ENCODE results near the gene CCSER1. TPM values are rescaled to one million over a fixed set of nuclear protein-coding genes. Genes with fewer than 3 reads are reported as not detected.
"Not testable (repeated sequence)": the region's sequence is repeated elsewhere in the genome, so short reads cannot be mapped to it uniquely, and the experiment has no call there.

Gene CCSER1
- total and polyA plus RNA-seq, 4 donors = 3.5 to 66.1 (median 14.5) TPM

DNA sequence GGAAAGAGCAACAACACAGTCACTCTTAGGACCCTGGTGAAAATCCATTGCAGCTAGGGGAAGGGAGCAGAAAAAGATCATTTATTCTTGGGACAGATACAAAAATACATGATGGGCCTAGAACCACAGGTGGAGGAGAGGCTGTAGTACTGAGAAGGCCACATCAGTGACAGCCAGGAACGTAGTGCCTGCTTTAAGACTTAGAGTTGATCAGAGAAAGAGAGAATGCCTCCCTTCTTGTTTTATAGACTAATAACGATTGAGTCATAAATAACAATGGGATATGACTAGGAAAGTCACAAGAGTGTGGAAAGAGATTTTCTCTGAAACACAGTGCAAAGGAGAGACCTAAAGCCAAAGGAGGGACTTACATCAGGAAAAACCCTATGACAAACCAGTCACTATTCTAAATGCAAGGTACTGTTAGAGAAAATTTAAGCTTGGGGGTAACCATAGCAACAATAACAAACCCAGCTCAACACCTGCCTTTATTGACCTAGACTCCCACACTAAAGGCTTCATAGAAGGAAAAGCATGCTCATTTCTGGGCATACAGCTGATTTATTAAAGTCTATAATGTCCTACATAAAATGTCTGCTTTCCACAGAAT lies 1161.6 kb downstream of the CCSER1 start:
- Histone ChIP-seq H3K4me3 (ENCODE audit: low read depth, low read length) (no peak overlapping the region), H3K4me1 (ENCODE audit: control insufficient read depth, insufficient read depth, low read length) (no peaks in the 10 kb centered on the region), H3K36me3 (ENCODE audit: control insufficient read depth, insufficient read depth, low read length) (no peaks in the 10 kb centered on the region), H3K9me3 (ENCODE audit: control insufficient read depth, insufficient read depth, low read length) (peaks cover 2% of the 10 kb centered on the region), H3K27me3 (ENCODE audit: control insufficient read depth, insufficient read depth, low read length) (no peaks in the 10 kb centered on the region), H3K27ac (ENCODE audit: low read depth, low read length) (no peak overlapping the region)
- WGBS (ENCODE audit: insufficient coverage) = no CpG with 5 or more reads among the region's 2 CpGs
- no peak for DNase-seq (ENCODE audit: low read depth in 4 of 6, low spot score in 6 of 6)

DNA sequence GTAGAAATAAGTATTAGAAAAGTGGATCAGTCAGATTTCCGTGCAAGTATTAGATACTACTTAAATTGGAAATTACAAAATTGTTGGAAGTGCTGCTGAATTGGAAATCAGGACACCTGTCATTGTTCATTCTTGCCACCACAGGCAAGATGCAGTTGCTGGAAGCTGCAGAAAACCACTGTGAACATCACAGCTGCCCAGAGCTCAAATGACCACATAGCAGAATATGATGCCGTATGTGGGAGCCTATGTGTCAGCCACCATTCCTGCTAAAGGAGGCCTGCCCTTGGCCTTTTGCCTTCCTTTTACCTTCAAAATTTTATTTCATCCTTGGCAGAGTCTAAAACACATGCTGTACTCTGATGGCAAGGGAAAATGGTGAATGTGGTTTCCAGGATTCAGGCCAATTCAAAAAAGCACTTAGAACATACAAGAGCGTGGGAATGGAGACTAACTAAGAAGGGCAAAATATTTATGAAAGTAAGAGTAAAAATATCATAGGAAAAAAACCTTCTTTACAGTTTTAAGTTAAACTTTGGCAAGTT lies 1171.0 kb downstream of the CCSER1 start:
- Histone ChIP-seq H3K27ac (ENCODE audit: low read depth, low read length) (no peak overlapping the region), H3K4me3 (ENCODE audit: low read depth, low read length) (no peak overlapping the region), H3K27me3 (ENCODE audit: control insufficient read depth, insufficient read depth, low read length) (no peaks in the 10 kb centered on the region), H3K36me3 (ENCODE audit: control insufficient read depth, insufficient read depth, low read length) (no peaks in the 10 kb centered on the region), H3K9me3 (ENCODE audit: control insufficient read depth, insufficient read depth, low read length) (no peaks in the 10 kb centered on the region), H3K4me1 (ENCODE audit: control insufficient read depth, insufficient read depth, low read length) (no peaks in the 10 kb centered on the region)
- DNase-seq (ENCODE audit: low read depth in 4 of 6, low spot score in 6 of 6) = peak in 2 of 6 donors; percentile 4 to 8
- 100% methylated on average over 2 of the region's 3 CpGs for WGBS (ENCODE audit: insufficient coverage)

DNA sequence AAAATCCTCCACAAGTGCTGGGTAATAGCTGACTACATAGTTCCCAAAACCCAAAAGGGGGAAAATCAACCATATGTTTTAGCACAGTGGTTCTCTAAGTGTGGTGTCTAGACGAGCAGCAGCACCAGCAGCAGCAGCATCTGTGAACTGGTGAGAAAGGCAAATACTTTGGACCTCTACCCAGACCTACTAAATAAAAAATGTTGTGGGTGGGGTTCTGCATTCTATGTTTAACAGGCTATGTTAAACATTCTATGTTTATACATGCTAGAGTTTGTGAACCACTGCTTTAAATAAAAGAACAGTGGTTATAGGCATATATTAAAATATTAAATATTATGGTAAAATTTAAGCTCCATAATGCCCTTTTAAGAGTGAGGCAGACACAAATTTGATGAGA lies 1171.6 kb downstream of the CCSER1 start:
- no CpG with 5 or more reads among the region's 1 CpG for WGBS (ENCODE audit: insufficient coverage)
- Histone ChIP-seq H3K4me3 (ENCODE audit: low read depth, low read length) (no peak overlapping the region), H3K27me3 (ENCODE audit: control insufficient read depth, insufficient read depth, low read length) (no peaks in the 10 kb centered on the region), H3K27ac (ENCODE audit: low read depth, low read length) (no peak overlapping the region), H3K9me3 (ENCODE audit: control insufficient read depth, insufficient read depth, low read length) (no peaks in the 10 kb centered on the region), H3K36me3 (ENCODE audit: control insufficient read depth, insufficient read depth, low read length) (no peaks in the 10 kb centered on the region), H3K4me1 (ENCODE audit: control insufficient read depth, insufficient read depth, low read length) (no peaks in the 10 kb centered on the region)
- peak in 1 of 6 donors; percentile 27 for DNase-seq (ENCODE audit: low read depth in 4 of 6, low spot score in 6 of 6)

DNA sequence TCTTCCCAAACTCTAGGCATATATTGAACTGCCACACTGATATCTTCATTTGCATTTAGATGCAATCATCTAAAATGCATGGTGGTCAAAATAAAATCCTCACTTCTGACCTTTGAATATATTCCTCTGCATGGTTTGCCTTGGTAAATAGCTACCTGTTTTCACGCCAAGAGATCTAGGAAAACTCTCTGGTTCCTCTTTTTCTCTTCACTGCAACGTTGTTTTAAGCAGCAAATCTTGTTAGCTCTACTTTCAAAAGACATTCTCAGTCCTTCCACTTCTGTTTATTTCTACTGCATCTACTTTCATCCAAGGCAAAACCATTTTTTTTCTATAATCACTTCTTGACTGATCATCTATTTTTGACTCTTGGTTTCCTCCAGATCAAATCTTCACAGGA lies 1174.9 kb downstream of the CCSER1 start:
- H3K27ac ChIP-seq (ENCODE audit: low read depth, low read length) = no peak overlapping the region
- no peak for DNase-seq (ENCODE audit: low read depth in 4 of 6, low spot score in 6 of 6)
- no peaks in the 10 kb centered on the region for H3K27me3 ChIP-seq (ENCODE audit: control insufficient read depth, insufficient read depth, low read length)
- H3K4me1 ChIP-seq (ENCODE audit: control insufficient read depth, insufficient read depth, low read length) = no peaks in the 10 kb centered on the region
- H3K4me3 ChIP-seq (ENCODE audit: low read depth, low read length) = no peak overlapping the region
- WGBS (ENCODE audit: insufficient coverage) = 57% methylated on average over 2 of the region's 2 CpGs
- H3K9me3 ChIP-seq (ENCODE audit: control insufficient read depth, insufficient read depth, low read length) = no peaks in the 10 kb centered on the region
- H3K36me3 ChIP-seq (ENCODE audit: control insufficient read depth, insufficient read depth, low read length) = no peaks in the 10 kb centered on the region

DNA sequence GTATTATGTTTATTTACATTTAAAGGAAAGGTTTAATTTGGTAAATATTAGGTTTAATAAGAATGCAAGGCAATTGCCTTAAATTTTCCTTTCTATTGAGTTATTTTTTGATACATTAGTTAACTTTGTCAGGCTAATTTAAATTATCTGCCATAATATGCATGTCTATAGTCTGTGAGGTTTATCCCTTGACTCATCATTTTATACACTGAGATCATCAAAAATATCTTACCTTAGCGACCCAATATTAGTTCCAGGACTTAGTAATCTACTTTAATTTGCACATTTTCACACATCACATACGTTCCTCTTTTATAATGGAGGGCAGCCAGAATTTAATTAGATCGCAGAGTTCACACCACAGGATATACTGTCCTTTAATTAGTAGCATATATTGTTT lies 1177.1 kb downstream of the CCSER1 start:
- Histone ChIP-seq H3K9me3 (ENCODE audit: control insufficient read depth, insufficient read depth, low read length) (no peaks in the 10 kb centered on the region), H3K4me1 (ENCODE audit: control insufficient read depth, insufficient read depth, low read length) (no peaks in the 10 kb centered on the region), H3K27me3 (ENCODE audit: control insufficient read depth, insufficient read depth, low read length) (no peaks in the 10 kb centered on the region), H3K27ac (ENCODE audit: low read depth, low read length) (no peak overlapping the region), H3K36me3 (ENCODE audit: control insufficient read depth, insufficient read depth, low read length) (no peaks in the 10 kb centered on the region), H3K4me3 (ENCODE audit: low read depth, low read length) (no peak overlapping the region)
- no CpG with 5 or more reads among the region's 3 CpGs for WGBS (ENCODE audit: insufficient coverage)
- peak in 1 of 6 donors; percentile 34 for DNase-seq (ENCODE audit: low read depth in 4 of 6, low spot score in 6 of 6)

DNA sequence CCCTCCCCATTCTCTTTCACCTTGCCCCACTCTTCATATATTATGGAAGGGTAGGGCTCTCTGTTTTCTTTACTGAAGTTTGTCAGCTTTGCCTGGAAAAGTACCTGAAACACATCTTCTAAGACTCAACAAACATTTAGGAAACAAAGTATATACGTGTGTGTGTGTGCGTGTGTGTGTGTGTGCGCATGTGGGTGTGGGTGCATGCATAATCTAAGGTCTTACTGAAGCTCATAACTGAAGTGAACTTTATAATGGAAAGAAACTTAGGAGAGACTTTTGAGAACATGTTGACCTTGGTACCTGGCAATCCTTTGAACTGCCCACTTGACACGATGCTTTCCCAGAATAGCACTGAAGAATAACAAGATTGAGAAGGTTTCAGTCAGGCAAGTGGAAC lies 1190.2 kb downstream of the CCSER1 start:
- no peaks in the 10 kb centered on the region for H3K9me3 ChIP-seq (ENCODE audit: control insufficient read depth, insufficient read depth, low read length)
- no peak overlapping the region for H3K4me3 ChIP-seq (ENCODE audit: low read depth, low read length)
- H3K27me3 ChIP-seq (ENCODE audit: control insufficient read depth, insufficient read depth, low read length) = no peaks in the 10 kb centered on the region
- no peak for DNase-seq (ENCODE audit: low read depth in 4 of 6, low spot score in 6 of 6)
- no peaks in the 10 kb centered on the region for H3K4me1 ChIP-seq (ENCODE audit: control insufficient read depth, insufficient read depth, low read length)
- H3K36me3 ChIP-seq (ENCODE audit: control insufficient read depth, insufficient read depth, low read length) = no peaks in the 10 kb centered on the region
- no peak overlapping the region for H3K27ac ChIP-seq (ENCODE audit: low read depth, low read length)
- no CpG with 5 or more reads among the region's 4 CpGs for WGBS (ENCODE audit: insufficient coverage)

DNA sequence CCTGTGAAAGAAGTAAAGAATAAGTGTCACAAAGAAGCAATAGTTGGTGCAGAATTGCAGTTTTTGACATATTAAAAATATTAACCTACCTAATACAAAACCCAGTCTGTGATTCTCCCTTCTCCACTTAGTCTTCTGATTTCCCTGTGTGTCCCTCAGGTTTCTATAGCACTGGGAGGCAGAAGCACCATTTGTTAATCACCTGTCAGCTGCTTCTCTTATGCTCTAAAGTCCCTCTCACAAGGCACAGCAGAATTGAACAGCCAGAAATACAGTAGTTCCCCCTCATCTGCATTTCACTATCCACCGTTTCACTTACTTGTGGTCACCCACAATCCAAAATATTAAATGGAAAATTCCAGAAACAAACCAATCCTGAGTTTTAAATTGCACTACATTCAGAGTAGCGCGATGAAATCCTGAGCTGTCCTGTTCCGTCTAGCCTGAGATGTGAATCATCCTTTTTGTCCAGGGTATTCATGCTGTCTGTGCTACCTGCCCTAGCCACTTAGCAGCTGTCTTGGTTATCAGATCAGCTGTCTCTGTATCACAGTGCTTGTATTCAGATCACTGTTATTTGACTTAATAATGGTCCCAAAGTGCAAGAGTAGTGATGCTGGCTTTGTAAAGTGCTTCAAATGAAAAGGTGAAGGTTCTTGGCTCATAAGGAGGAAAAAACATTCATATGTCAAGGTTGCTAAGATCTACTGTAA lies 1192.5 kb downstream of the CCSER1 start:
- WGBS (ENCODE audit: insufficient coverage) = 69% methylated on average over 4 of the region's 4 CpGs
- no peak for DNase-seq (ENCODE audit: low read depth in 4 of 6, low spot score in 6 of 6)
- no peaks in the 10 kb centered on the region for H3K27me3 ChIP-seq (ENCODE audit: control insufficient read depth, insufficient read depth, low read length)

DNA sequence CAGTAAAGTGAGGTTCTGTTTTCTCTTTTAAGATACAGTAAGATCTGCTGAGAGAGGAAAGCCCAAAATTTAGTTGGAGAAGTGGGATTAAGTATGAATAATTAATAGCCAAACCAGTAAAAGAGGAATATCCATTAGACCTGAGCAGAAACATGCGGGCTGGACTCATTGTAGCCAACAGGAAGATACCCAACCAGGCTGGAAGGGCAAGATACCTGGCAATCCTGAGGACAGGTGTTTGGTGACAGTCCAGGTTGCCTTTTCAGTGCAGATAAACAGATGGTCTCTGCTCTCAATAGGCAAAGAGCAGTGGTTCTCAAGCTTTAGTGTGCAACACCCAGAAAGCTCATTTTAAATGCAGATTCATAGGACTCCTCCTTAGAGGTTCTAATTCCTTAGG lies 1195.8 kb downstream of the CCSER1 start:
- Histone ChIP-seq H3K27ac (ENCODE audit: low read depth, low read length) (no peak overlapping the region), H3K4me3 (ENCODE audit: low read depth, low read length) (no peak overlapping the region), H3K36me3 (ENCODE audit: control insufficient read depth, insufficient read depth, low read length) (no peaks in the 10 kb centered on the region), H3K4me1 (ENCODE audit: control insufficient read depth, insufficient read depth, low read length) (no peaks in the 10 kb centered on the region), H3K9me3 (ENCODE audit: control insufficient read depth, insufficient read depth, low read length) (peaks cover 6% of the 10 kb centered on the region), H3K27me3 (ENCODE audit: control insufficient read depth, insufficient read depth, low read length) (no peaks in the 10 kb centered on the region)
- no peak for DNase-seq (ENCODE audit: low read depth in 4 of 6, low spot score in 6 of 6)
- WGBS (ENCODE audit: insufficient coverage) = 100% methylated on average over 1 of the region's 1 CpG

More for the DNA sequence above, 1192.5 kb downstream of the CCSER1 start:
- Histone ChIP-seq H3K36me3 (ENCODE audit: control insufficient read depth, insufficient read depth, low read length) (no peaks in the 10 kb centered on the region), H3K9me3 (ENCODE audit: control insufficient read depth, insufficient read depth, low read length) (no peaks in the 10 kb centered on the region), H3K27ac (ENCODE audit: low read depth, low read length) (no peak overlapping the region), H3K4me3 (ENCODE audit: low read depth, low read length) (no peak overlapping the region), H3K4me1 (ENCODE audit: control insufficient read depth, insufficient read depth, low read length) (no peaks in the 10 kb centered on the region)

DNA sequence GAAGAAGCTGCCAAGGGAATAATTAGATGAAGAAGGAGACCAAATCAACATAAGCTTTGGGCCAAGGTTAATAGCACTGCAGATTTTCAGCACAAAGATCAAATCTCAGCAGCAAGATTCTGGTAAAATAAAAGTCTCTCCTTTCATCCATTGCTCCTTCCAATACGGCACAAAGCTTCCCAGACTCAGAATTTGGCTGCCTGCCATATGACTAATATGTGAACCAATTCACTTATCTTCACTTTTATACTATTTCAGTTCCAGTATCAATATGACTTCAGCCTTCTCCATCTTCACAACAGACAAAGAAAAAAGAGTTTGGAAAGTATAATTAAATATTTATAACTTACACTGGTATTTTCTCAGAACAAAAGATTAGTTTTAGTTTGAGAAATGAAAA lies 1198.3 kb downstream of the CCSER1 start:
- H3K9me3 ChIP-seq (ENCODE audit: control insufficient read depth, insufficient read depth, low read length) = peaks cover 6% of the 10 kb centered on the region
- peak in 2 of 6 donors; percentile 8 to 18 for DNase-seq (ENCODE audit: low read depth in 4 of 6, low spot score in 6 of 6)
- no peak overlapping the region for H3K4me3 ChIP-seq (ENCODE audit: low read depth, low read length)
- no peak overlapping the region for H3K27ac ChIP-seq (ENCODE audit: low read depth, low read length)
- no peaks in the 10 kb centered on the region for H3K27me3 ChIP-seq (ENCODE audit: control insufficient read depth, insufficient read depth, low read length)
- no CpG with 5 or more reads among the region's 1 CpG for WGBS (ENCODE audit: insufficient coverage)
- no peaks in the 10 kb centered on the region for H3K4me1 ChIP-seq (ENCODE audit: control insufficient read depth, insufficient read depth, low read length)
- no peaks in the 10 kb centered on the region for H3K36me3 ChIP-seq (ENCODE audit: control insufficient read depth, insufficient read depth, low read length)

DNA sequence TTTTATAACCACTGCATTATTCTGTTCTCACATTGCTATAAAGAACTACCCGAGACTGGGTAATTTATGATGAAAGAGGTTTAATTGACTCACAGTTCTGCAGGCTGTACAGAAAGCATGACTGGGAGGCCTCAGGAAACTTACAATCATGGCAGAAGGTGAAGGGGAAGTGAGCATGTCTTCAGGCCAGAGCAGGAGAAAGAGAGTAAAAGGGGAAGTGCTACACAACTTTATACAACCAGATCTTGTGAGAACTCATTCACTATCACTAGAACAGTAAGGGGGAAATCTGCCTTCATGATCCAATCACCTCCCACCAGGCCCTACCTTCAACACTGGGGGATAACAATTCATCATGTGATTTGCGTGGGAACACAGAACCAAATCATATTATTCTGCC lies 1199.0 kb downstream of the CCSER1 start:
- not testable (repeated sequence) for DNase-seq (ENCODE audit: low read depth in 4 of 6, low spot score in 6 of 6); H3K4me3 ChIP-seq (ENCODE audit: low read depth, low read length); H3K9me3 ChIP-seq (ENCODE audit: control insufficient read depth, insufficient read depth, low read length); H3K27ac ChIP-seq (ENCODE audit: low read depth, low read length); H3K36me3 ChIP-seq (ENCODE audit: control insufficient read depth, insufficient read depth, low read length); H3K27me3 ChIP-seq (ENCODE audit: control insufficient read depth, insufficient read depth, low read length); H3K4me1 ChIP-seq (ENCODE audit: control insufficient read depth, insufficient read depth, low read length)
- WGBS (ENCODE audit: insufficient coverage) = 79% methylated on average over 1 of the region's 2 CpGs

Measured in spinal cord (tissue), 10 donors.